Colonic mucosa (tissue), 4 donors: Measurements from ENCODE around the gene COBL. TPM values are rescaled to one million over a fixed set of nuclear protein-coding genes. Genes with fewer than 3 reads are reported as not detected.

ENCODE experiments used
- DNase-seq: peaks from one replicate; pipeline ENCODE4 v3.0.0-alpha.2; 2020
- H3K27ac ChIP-seq: fragments of 200-600 bp; one replicate; pipeline ENCODE4 v1.8.0; 2021
- H3K27me3 ChIP-seq: fragments of 200-600 bp; one replicate; pipeline ENCODE4 v1.8.0; 2021
- H3K36me3 ChIP-seq: fragments of 200-600 bp; one replicate; pipeline ENCODE4 v1.8.0; 2021
- H3K4me1 ChIP-seq: fragments of 200-600 bp; one replicate; pipeline ENCODE4 v1.8.0; 2021; ENCODE audit warnings: mild to moderate bottlenecking
- H3K4me3 ChIP-seq: fragments of 200-600 bp; one replicate; pipeline ENCODE4 v1.8.0; 2021
- H3K9ac ChIP-seq, 2 donors: one replicate each; pipeline ENCODE4 v1.7.0; 2013; ENCODE audit warnings: control low read depth in 2 of 2, low read depth in 2 of 2, low read length in 2 of 2
- H3K9me3 ChIP-seq: fragments of 200-600 bp; one replicate; pipeline ENCODE4 v1.8.0; 2021
- intact Hi-C: fragments of 100-400 bp; cut with DNase I; formaldehyde crosslinking; loops from one replicate; pipeline ENCODE4 v1.14.1; 2022
- total RNA-seq, 2 donors: library from RNA; stranded (reverse); fragmentation: NEBNext Ultra II Directional in 1 of 2; extraction: Animal tissue kit (Norgen Biotek cat#: 25700) in 1 of 2; gene quantifications; one replicate each; pipeline ENCODE4 v1.2.1, GENCODE V29; 2021
- TF ChIP-seq, protein P1 (sequence below): fragments of 200-600 bp; IDR thresholded peaks from one replicate; pipeline ENCODE4 v1.8.0; 2022; ENCODE audit warnings: antibody characterized with exemption, mild to moderate bottlenecking
- donor health status: healthy.
- donor health status: DM: no; HTN: no; CAD: no.
- donor health status: DM: no; HTN: no; CAD: no.

The COBL gene
- total RNA-seq, 2 donors from 2014 or later: 36.8 to 49.2 TPM

DNA sequence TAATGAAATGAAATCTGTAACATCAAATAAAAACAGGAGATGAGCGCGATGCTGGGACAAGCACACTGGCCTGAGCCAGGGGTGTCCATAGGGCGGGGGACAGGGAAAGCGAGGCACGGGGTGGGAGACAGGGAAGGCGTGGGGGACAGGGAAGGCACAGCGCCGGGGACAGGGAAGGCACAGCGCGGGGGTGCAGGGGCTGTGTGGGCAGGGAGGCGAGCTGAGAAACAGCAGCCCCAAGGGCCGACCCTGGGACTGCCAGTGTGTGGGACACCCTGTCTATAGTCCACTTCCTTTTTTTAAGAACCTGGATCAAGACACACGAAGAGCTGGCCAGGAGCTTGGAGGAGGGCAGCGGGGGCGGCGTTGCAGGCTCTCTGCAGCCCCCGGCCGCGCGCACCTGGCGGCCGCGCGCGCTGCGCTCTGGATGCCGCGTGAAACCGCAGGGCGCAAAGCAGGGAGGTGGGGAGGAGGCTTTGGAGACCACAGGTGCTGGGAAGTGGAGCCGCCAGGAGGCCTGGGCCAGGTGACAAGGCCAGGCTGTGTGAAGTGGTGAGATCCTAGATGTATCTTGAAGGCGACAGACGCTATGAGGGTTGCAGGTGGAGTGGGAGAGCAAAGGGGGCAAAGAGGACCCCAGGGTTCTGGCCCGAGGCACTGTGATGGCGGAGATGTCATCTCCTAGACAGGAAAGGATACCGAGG lies 157.7 kb downstream of the COBL start:
- Histone ChIP-seq H3K4me3 (no peak overlapping the region), H3K27me3 (no peaks in the 10 kb centered on the region)
- intact Hi-C loops: loop anchor here (10.0 kb wide), 1 partner anchor 464 kb away; no protein-coding TSS in a partner anchor

DNA sequence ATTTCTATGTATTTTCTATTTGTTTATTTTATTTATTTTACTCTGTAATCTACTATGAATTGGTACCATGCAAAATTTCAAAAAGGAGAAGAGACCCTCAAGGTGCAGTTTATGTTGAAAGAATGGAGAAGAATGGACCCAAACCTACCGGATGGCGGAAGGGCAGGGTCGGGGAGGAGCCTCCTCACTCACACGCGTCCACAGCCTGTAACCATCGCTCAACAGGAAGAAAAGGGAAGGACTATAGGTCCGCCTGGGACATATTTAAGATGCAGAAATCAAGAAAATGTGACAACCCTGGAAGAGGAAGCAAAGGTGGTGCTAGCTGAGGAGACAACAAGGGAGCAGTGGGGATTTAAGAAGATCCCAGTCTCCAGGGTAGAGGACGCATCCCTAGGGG lies 158.4 kb downstream of the COBL start:
- no peaks in the 10 kb centered on the region for H3K36me3 ChIP-seq
- H3K4me3 ChIP-seq: no peak overlapping the region
- H3K27me3 ChIP-seq: no peaks in the 10 kb centered on the region
- no peaks in the 10 kb centered on the region for H3K9me3 ChIP-seq
- TF ChIP-seq, protein P1, sequence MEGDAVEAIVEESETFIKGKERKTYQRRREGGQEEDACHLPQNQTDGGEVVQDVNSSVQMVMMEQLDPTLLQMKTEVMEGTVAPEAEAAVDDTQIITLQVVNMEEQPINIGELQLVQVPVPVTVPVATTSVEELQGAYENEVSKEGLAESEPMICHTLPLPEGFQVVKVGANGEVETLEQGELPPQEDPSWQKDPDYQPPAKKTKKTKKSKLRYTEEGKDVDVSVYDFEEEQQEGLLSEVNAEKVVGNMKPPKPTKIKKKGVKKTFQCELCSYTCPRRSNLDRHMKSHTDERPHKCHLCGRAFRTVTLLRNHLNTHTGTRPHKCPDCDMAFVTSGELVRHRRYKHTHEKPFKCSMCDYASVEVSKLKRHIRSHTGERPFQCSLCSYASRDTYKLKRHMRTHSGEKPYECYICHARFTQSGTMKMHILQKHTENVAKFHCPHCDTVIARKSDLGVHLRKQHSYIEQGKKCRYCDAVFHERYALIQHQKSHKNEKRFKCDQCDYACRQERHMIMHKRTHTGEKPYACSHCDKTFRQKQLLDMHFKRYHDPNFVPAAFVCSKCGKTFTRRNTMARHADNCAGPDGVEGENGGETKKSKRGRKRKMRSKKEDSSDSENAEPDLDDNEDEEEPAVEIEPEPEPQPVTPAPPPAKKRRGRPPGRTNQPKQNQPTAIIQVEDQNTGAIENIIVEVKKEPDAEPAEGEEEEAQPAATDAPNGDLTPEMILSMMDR: no peak
- intact Hi-C loops: loop anchor here (10.0 kb wide), 1 partner anchor 463 kb away; no protein-coding TSS in a partner anchor
- no peak overlapping the region for H3K27ac ChIP-seq
- no peak overlapping the region for H3K9ac ChIP-seq
- H3K4me1 ChIP-seq: no peaks in the 10 kb centered on the region
- no peak for DNase-seq

More for the DNA sequence above, 157.7 kb downstream of the COBL start:
- TF ChIP-seq, protein P1: no peak
- no peaks in the 10 kb centered on the region for H3K9me3 ChIP-seq
- no peaks in the 10 kb centered on the region for H3K4me1 ChIP-seq
- no peaks in the 10 kb centered on the region for H3K36me3 ChIP-seq
- H3K27ac ChIP-seq: no peak overlapping the region
- no peak overlapping the region for H3K9ac ChIP-seq
- DNase-seq: no peak

DNA sequence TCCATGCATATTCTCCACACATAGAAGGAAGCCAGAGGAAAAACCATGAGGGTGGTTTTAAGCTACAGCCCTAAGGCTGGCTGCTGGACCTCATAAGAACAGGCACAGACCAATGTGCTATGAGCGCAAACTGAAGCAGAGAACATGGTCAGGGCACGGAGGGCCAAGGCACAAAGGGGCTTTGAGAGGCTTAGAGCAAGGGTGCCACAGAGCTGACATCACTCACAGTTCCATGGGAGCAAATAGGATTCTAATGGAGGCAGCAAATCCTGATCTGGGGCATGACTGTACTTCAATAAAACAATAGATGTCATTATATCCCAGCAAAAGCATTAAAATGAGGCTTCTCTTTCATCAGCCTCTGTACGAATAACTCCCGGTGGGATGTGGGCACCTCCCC lies 162.4 kb downstream of the COBL start:
- no peak for DNase-seq
- H3K4me1 ChIP-seq: no peaks in the 10 kb centered on the region
- no peaks in the 10 kb centered on the region for H3K36me3 ChIP-seq
- no peak overlapping the region for H3K27ac ChIP-seq
- TF ChIP-seq, protein P1: no peak
- no peak overlapping the region for H3K9ac ChIP-seq
- no peaks in the 10 kb centered on the region for H3K9me3 ChIP-seq
- no peaks in the 10 kb centered on the region for H3K27me3 ChIP-seq
- intact Hi-C loops: loop anchor here (5.0 to 10.0 kb wide), 2 partner anchors 459 to 687 kb away; no protein-coding TSS in a partner anchor
- H3K4me3 ChIP-seq: no peak overlapping the region

DNA sequence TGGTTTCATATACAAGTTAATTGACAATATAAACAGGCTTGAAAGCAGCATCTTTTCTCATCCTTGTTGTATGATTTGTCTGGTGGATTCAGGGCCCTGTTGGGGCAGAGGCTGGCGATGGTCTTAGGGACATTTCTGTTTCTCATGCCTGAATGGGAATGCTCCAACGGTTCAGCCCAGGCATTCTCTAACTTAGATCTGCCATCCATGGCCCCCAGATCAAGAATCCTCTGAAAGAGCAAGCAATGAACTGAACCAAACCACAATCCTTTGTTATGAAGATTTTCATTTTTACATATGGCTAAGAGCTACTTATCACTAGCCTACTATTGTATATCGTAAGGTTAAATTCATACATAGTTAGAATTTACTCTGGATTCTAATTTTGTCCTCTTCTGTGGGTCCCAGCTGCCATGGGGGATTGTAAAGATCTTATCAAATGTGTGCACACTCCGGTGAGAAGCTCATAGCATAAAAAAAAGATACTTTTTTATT lies 163.9 kb downstream of the COBL start:
- H3K27me3 ChIP-seq: no peaks in the 10 kb centered on the region
- DNase-seq: no peak
- TF ChIP-seq, protein P1: no peak
- H3K9me3 ChIP-seq: no peaks in the 10 kb centered on the region
- H3K9ac ChIP-seq: no peak overlapping the region
- no peaks in the 10 kb centered on the region for H3K4me1 ChIP-seq
- H3K4me3 ChIP-seq: no peak overlapping the region
- H3K27ac ChIP-seq: no peak overlapping the region
- no peaks in the 10 kb centered on the region for H3K36me3 ChIP-seq
- intact Hi-C loops: loop anchor here (5.0 to 10.0 kb wide), 2 partner anchors 458 to 685 kb away; no protein-coding TSS in a partner anchor

DNA sequence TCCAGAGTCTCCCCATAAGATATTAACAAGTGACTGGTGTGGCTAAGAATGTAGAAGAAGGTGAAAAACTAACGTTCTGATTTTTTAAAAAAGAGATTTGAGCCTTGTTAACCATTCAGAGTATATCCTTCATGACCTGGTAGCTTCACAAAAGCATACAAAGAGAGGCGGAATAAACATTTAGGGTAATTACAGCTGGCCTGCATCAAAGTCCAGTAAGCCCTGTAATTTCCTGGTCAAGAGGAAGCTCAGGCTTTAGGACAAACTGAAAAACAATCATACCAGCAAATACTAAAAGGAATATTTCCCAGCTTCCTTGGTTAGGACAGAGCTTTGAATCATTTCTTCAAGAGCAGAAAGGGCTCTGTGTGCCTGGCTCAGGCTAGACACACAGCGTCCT lies 165.2 kb downstream of the COBL start:
- TF ChIP-seq, protein P1: no peak
- H3K4me3 ChIP-seq: no peak overlapping the region
- no peak for DNase-seq
- intact Hi-C loops: loop anchor here (5.0 to 10.0 kb wide), 2 partner anchors 457 to 684 kb away; no protein-coding TSS in a partner anchor
- H3K27me3 ChIP-seq: no peaks in the 10 kb centered on the region
- H3K4me1 ChIP-seq: no peaks in the 10 kb centered on the region
- no peaks in the 10 kb centered on the region for H3K36me3 ChIP-seq
- peak overlapping the region; percentile 41 for H3K27ac ChIP-seq
- no peaks in the 10 kb centered on the region for H3K9me3 ChIP-seq
- H3K9ac ChIP-seq: no peak overlapping the region
